Natural killer cell (primary cell): ENCODE results near the gene ADAP2. TPM values are rescaled to one million over a fixed set of nuclear protein-coding genes. Genes with fewer than 3 reads are reported as not detected.

ENCODE experiments used
- ATAC-seq, 3 donors: fragments of 150-1000 bp in 2 of 3; fragments of 200-7000 bp in 1 of 3; cut with Tn5 transposase; 1 replicate in 1 of 3; 2 replicates in 2 of 3; pipeline ENCODE4 v1.10.0; 2021; ENCODE audit warnings: mild to moderate bottlenecking in 2 of 3, moderate library complexity in 2 of 3
- DNase-seq, 2 donors: peaks; one replicate each; pipeline versions ENCODE4 v3.0.0 to v3.0.0-alpha.2; 2013 to 2021; ENCODE audit warnings: mixed read lengths in 1 of 2
- H3K27ac ChIP-seq: one replicate; pipeline ENCODE4 v1.5.1; 2013; ENCODE audit warnings: mild to moderate bottlenecking, low read length
- H3K27me3 ChIP-seq: one replicate; pipeline ENCODE4 v1.6.1; 2013; ENCODE audit warnings: low read length; ENCODE audit not compliant: control insufficient read depth, insufficient read depth
- H3K36me3 ChIP-seq: one replicate; pipeline ENCODE4 v1.6.1; 2013; ENCODE audit warnings: low read length; ENCODE audit not compliant: control insufficient read depth, insufficient read depth
- H3K4me1 ChIP-seq: one replicate; pipeline ENCODE4 v1.6.1; 2013; ENCODE audit warnings: low read length; ENCODE audit not compliant: control insufficient read depth, insufficient read depth
- H3K4me3 ChIP-seq: one replicate; pipeline ENCODE4 v1.5.1; 2013; ENCODE audit warnings: low read length
- H3K9me3 ChIP-seq: one replicate; pipeline ENCODE4 v1.6.1; 2013; ENCODE audit warnings: low read length; ENCODE audit not compliant: control insufficient read depth, insufficient read depth
- H3K27ac Mint-ChIP-seq, 2 donors: one replicate each; pipeline ENCODE4 v1.8.0; 2022; ENCODE audit warnings: mild to moderate bottlenecking in 2 of 2, mixed read lengths in 2 of 2, moderate library complexity in 1 of 2
- H3K27me3 Mint-ChIP-seq, 2 donors: one replicate each; pipeline ENCODE4 v1.8.0; 2022; ENCODE audit warnings: low read depth in 2 of 2, mixed read lengths in 2 of 2
- H3K36me3 Mint-ChIP-seq: one replicate; pipeline ENCODE4 v1.8.0; 2022; ENCODE audit warnings: mixed read lengths
- H3K4me1 Mint-ChIP-seq, 2 donors: one replicate each; pipeline ENCODE4 v1.8.0; 2022; ENCODE audit warnings: mixed read lengths in 2 of 2
- H3K4me3 Mint-ChIP-seq: one replicate; pipeline ENCODE4 v1.8.0; 2022; ENCODE audit warnings: mild to moderate bottlenecking, moderate library complexity, mixed read lengths
- H3K9me3 Mint-ChIP-seq, 2 donors: one replicate each; pipeline ENCODE4 v1.8.0; 2022; ENCODE audit warnings: mixed read lengths in 2 of 2
- CTCF ChIP-seq: fragments of 200-600 bp; IDR thresholded peaks from one replicate; pipeline ENCODE4 v1.8.0; 2022; ENCODE audit warnings: antibody characterized with exemption
- WGBS: methylation state at CpG from one replicate; pipeline ENCODE4 v1.1.7; 2013; ENCODE audit warnings: missing lambda C conversion rate; ENCODE audit not compliant: insufficient coverage; 5-methylcytosine and 5-hydroxymethylcytosine counted together
- intact Hi-C: fragments of 100-400 bp; cut with micrococcal nuclease; formaldehyde crosslinking; loops from one replicate; pipeline ENCODE4 v1.14.2; 2022
- total RNA-seq, 4 donors: library from RNA; stranded (reverse); fragments of 120-200 nt in 1 of 4; gene quantifications; one replicate each; pipeline versions ENCODE4 v1.2.3 to v1.2.4, GENCODE V29; 2013 to 2022

The ADAP2 gene
- total RNA-seq, 3 donors from 2014 or later (not counting 1 experiment from before 2014, with no cell fraction given), result 2.6 to 6.6 (median 2.9) TPM

GRCh38 chr17:30981531-30982519, 60.1 kb downstream of the ADAP2 start:
- no peak for TF ChIP-seq CTCF
- DNase-seq (no peak), ATAC-seq (no peak)
- 82% methylated on average over 8 of the region's 8 CpGs for WGBS
- H3K27ac ChIP-seq, result no peak overlapping the region
- no peak overlapping the region for H3K4me3 ChIP-seq
- H3K4me1 ChIP-seq, result no peaks in the 10 kb centered on the region
- H3K27me3 ChIP-seq, result no peaks in the 10 kb centered on the region
- Mint-ChIP-seq H3K4me1 (peaks cover 3 to 9% of the 10 kb centered on the region in 2 donors), H3K4me3 (no peak overlapping the region), H3K27me3 (no peaks in the 10 kb centered on the region), H3K27ac (no peak overlapping the region), H3K36me3 (no peaks in the 10 kb centered on the region), H3K9me3 (no peaks in the 10 kb centered on the region)
- H3K9me3 ChIP-seq, result no peaks in the 10 kb centered on the region
- intact Hi-C loops, result no loop called here
- peaks cover 8% of the 10 kb centered on the region for H3K36me3 ChIP-seq

- ATAC-seq, result no peak
- no peak overlapping the region for H3K27ac Mint-ChIP-seq
- no peaks in the 10 kb centered on the region for H3K9me3 Mint-ChIP-seq
- TF ChIP-seq CTCF, result no peak
- WGBS, result 94% methylated on average over 1 of the region's 1 CpG
- H3K9me3 ChIP-seq, result no peaks in the 10 kb centered on the region
- peaks cover 10% of the 10 kb centered on the region for H3K36me3 ChIP-seq
- no peak overlapping the region for H3K4me3 ChIP-seq
- intact Hi-C loops, result no loop called here
- DNase-seq, result no peak
- peaks cover 0 to 9% of the 10 kb centered on the region in 2 donors for H3K4me1 Mint-ChIP-seq
- no peaks in the 10 kb centered on the region for H3K36me3 Mint-ChIP-seq
- H3K4me1 ChIP-seq, result no peaks in the 10 kb centered on the region
- H3K27me3 ChIP-seq, result no peaks in the 10 kb centered on the region
- H3K27me3 Mint-ChIP-seq, result no peaks in the 10 kb centered on the region
- no peak overlapping the region for H3K4me3 Mint-ChIP-seq
- no peak overlapping the region for H3K27ac ChIP-seq
These were observed 61.1 kb downstream of the ADAP2 start for GRCh38 chr17:30982855-30983254.

- ATAC-seq (no peak), DNase-seq (no peak)
- H3K4me1 Mint-ChIP-seq, result no peaks in the 10 kb centered on the region
- H3K27me3 Mint-ChIP-seq, result no peaks in the 10 kb centered on the region
- Histone ChIP-seq H3K27me3 (no peaks in the 10 kb centered on the region), H3K27ac (no peak overlapping the region), H3K4me1 (no peaks in the 10 kb centered on the region), H3K9me3 (no peaks in the 10 kb centered on the region), H3K4me3 (no peak overlapping the region), H3K36me3 (peaks cover 12% of the 10 kb centered on the region)
- no peak for TF ChIP-seq CTCF
- no peaks in the 10 kb centered on the region for H3K36me3 Mint-ChIP-seq
- WGBS, result 92% methylated on average over 2 of the region's 3 CpGs
- intact Hi-C loops, result no loop called here
- no peaks in the 10 kb centered on the region for H3K9me3 Mint-ChIP-seq
- no peak overlapping the region for H3K4me3 Mint-ChIP-seq
- H3K27ac Mint-ChIP-seq, result no peak overlapping the region
These were observed 68.7 kb downstream of the ADAP2 start for GRCh38 chr17:30990458-30990857.
